GM20431 (cell line): ENCODE measurements around the gene DPP10.
"Not testable (repeated sequence)": the region's sequence is repeated elsewhere in the genome, so short reads cannot be mapped to it uniquely, and the experiment has no call there.

Experiments used
- in situ Hi-C: fragments of 300-500 bp; cut with MseI, MboI; formaldehyde crosslinking; loops from one replicate; pipeline ENCODE4 v1.15.0; 2020; ENCODE audit warnings: low sequenced_read_pairs; ENCODE audit not compliant: unreplicated experiment

The DPP10 gene

GRCh38 chr2:115083711-115084110, 641.3 kb downstream of the DPP10 start:
- in situ Hi-C loops: no loop called here

DNA sequence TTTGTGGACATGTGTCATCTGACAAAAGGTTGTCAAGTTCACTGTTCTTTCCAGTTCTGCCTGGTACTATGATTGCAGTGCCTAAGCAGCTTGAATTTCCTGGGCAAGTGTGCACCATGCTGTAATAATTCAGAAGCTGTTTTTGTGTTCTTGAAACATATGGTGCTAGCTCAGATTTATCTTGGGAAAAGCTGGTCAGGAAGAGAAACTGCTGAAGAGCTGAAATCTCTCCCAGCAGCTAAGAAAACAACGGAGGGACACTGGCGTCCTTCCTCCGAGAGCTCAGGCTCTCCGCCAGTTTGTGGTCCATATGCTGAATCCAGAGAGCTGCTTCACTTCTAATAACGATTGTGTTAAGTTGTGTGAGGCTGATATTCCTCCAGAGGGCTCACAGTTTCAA, 642.0 kb downstream of the DPP10 start:
- in situ Hi-C loops: no loop called here

GRCh38 chr2:115086051-115086620, 643.7 kb downstream of the DPP10 start:
- in situ Hi-C loops: not testable (repeated sequence)

DNA sequence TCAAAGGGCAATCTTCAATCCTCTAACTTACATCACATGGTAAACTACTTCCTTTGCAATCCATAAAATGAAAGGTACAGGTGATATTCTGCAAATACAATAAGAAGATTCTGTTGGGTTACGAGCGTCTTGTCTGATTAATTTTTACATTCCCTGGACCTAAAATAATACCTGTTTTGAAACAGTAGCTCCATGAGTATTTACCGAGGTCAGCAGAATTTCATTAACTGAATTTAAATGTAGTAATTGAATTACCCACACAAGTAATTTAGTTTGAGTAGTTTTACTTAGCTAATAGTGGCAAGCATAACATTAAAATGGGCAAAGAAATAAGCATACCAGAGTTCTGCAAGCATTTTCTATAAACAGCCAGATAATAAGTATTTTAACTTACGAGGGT, 652.0 kb downstream of the DPP10 start:
- in situ Hi-C loops: no loop called here

DNA sequence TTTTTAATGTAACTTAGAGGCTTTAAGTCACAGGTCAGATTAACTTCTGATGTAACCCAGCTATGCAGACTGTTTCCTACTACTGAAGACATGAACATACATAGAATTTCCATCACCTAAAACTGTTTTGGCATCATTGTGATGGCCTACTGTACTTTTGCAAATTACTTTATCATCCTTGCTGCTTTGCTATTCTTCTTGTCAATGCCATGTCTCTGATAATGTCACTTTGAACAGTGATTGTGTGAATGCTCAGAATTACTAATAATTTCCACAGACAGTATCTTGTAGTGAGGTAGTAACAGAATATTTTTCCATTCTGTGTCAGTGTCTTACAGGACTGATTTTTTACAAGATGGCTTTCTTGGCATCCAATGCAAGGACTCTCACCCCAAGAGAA, 663.5 kb downstream of the DPP10 start:
- in situ Hi-C loops: no loop called here

- in situ Hi-C loops: no loop called here
These were observed 672.7 kb downstream of the DPP10 start for GRCh38 chr2:115115135-115115534.

DNA sequence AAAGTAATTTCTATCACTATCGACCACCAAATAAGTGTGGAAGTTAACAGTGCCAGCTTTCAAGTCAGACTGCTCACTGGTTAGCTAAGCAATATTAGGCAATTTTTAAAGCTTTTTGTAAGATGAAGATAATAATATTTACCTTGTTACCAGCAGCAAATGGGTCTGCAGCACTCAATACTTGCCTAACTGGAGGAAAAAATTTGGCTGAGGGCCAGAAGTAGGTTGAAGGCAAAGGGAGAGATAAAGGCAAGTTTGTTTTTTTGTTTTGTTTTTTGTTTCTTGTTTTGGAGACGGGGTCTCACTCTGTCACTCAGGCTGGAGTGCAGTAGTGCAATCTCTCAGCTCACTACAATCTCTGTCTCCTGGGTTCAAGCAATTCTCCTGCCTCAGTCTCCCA, 675.9 kb downstream of the DPP10 start:
- in situ Hi-C loops: no loop called here

DNA sequence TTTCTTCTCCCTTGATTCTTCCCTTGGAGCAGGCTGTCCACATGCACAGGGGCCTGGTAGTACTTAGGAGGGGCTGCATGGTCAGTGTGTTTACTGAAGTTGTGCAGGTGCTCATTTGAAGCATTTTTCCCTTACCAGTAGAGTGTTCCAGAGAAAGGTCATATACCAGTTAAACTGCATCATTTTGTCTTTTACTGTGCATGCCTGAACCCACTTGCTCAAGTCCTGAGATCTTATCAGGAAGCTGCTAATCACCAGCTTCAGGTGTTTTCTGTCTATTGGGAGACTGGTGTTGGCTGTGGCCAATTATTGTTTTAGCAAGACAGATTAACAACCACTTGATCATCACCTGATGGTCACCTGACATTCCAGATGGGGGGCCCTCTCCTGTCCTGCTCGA, 676.6 kb downstream of the DPP10 start:
- in situ Hi-C loops: no loop called here

DNA sequence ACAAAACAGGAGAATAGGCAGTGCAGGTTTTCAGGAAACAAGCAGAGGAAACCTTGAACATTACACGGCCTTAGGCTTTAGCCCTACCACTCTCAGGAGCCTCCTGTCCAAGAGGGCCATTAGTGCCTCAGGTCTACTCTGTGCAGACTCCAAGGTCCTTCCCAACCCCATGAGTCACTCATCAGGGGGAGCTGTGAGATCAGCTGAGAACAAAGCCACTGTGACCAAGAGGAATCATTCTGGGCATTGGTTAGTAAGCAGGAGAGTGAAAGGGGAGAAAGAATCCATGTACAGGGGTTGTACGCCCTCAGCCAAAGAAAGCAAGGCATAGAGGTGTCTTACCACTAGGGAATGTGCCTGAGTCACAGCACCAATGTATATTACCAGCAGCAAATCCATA, 680.3 kb downstream of the DPP10 start:
- in situ Hi-C loops: no loop called here

- in situ Hi-C loops: no loop called here
These were observed 682.4 kb downstream of the DPP10 start for GRCh38 chr2:115124817-115125216.

GRCh38 chr2:115129536-115129935, 687.1 kb downstream of the DPP10 start:
- in situ Hi-C loops: no loop called here

- in situ Hi-C loops: no loop called here
These were observed 718.2 kb downstream of the DPP10 start for GRCh38 chr2:115160531-115161080.

GRCh38 chr2:115161081-115161770, 718.8 kb downstream of the DPP10 start:
- in situ Hi-C loops: no loop called here

DNA sequence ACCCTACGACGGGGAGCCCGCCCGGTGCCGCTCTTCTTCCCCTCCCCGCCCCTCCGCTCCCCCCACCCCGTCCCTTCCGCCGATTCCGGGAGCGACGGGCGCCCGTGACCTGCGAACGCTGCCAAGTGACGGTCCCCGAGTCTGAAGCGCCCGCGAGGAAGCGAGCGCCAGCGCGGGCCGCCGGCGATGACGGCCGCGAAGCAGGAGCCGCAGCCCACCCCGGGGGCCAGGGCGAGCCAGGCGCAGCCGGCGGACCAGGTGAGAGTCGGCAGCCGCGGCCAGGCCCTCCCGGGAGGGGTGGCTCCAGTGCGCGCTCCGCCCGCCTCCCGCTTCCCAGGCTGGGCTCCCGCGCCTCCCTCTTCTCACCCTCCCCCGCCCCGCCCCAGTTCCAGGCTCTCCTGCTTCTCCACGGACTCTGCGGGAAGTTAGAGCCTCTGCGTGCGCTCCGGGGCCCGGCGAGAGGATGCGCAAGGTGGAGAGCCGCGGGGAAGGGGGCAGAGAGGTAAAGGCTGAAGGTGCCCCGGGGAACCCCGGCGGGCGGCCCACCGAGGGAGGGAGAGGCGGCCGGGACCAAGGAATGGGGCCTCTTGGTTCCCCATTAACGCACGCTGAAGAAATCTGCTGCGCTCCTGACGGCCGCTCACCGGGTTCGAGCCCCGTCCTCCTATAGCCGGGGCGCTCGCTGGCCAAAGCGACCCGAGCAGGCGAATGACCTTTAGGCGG, 719.5 kb downstream of the DPP10 start:
- in situ Hi-C loops: no loop called here

GRCh38 chr2:115162494-115163293, 720.3 kb downstream of the DPP10 start:
- in situ Hi-C loops: no loop called here

GRCh38 chr2:115163572-115163971, 721.1 kb downstream of the DPP10 start:
- in situ Hi-C loops: no loop called here

DNA sequence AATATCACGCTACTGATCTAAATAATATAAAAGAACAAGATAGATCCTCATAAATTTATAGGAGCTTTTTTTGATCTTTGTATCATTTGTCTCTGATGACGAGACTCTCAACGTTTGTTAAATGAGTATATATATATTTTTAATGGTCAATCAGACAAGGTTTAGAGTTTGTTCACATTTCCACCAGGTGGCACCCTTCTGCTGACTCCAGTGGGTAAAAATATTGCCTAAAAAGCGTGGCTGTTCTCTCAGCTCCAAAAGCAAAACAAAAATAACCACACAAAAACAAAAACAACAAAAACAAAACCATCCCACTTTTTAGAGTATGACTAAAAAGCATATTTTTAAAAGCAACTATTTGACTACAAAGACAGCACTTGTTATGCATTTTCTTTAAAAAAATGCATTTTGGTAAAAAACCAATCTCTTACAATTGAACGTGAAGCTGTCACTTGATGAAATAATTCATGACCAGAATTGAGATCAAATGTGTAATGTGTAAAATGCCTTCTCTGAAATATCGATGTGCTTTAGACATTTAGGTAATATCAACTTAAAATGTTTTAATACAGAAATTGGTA, 723.2 kb downstream of the DPP10 start:
- in situ Hi-C loops: no loop called here

- in situ Hi-C loops: no loop called here
These were observed 726.0 kb downstream of the DPP10 start for GRCh38 chr2:115168457-115168856.

DNA sequence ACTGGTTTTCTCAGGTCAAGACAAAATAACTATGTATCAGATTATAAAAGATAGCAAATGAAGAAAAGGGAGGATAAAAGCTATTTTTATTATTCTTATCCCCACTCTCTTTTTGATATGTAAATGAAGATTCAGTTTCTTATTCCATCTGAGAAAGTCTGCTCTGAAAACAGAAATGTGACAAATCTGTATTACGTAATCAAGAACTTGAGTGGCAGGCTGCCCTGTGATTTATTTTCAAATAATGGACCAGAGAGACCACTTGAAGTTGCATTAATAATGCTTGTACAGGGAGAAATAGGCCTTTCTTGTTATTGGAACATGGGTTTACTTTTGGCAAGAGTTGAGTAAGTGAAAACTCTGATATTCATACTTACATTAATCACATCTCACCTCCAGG, 727.4 kb downstream of the DPP10 start:
- in situ Hi-C loops: no loop called here

DNA sequence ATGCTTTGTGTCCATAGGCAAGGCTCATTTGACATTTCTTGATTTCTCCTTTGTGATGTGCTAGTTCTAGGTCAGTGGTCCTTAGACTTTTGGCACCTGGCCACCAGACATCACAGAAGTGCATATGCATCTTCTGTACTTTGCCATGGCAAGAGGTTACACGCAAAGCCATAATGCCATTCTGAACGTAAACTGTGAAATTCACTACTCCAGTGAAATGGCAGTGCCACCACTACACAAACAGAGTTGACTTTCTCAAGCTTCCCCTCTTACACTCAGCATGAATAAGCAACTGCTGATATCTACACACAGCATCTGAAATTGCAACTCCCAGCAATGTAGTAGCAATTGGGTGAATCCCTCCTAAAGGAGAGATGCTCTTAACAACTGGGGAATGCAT, 729.3 kb downstream of the DPP10 start:
- in situ Hi-C loops: no loop called here
